H9 (cell line): ENCODE measurements around the gene RBM33. TPM values are rescaled to one million over a fixed set of nuclear protein-coding genes. Genes with fewer than 3 reads are reported as not detected.

Experiments
- DNase-seq: peaks from one replicate; pipeline ENCODE4 v3.0.0-alpha.2; 2017
- H2AFZ ChIP-seq: one replicate; pipeline ENCODE4 v1.6.1; 2013; ENCODE audit warnings: mild to moderate bottlenecking, low read length, control low read depth, moderate library complexity
- H2AK5ac ChIP-seq: 2 replicates; pipeline ENCODE4 v1.6.1; 2013; ENCODE audit warnings: low read length, control low read depth, mixed read lengths; ENCODE audit not compliant: insufficient read length
- H2BK120ac ChIP-seq: one replicate; pipeline ENCODE4 v1.6.1; 2013; ENCODE audit warnings: low read depth, mild to moderate bottlenecking, low read length, control low read depth, inconsistent platforms; ENCODE audit not compliant: poor library complexity, severe bottlenecking
- H2BK12ac ChIP-seq: 2 replicates; pipeline ENCODE4 v1.6.1; 2013; ENCODE audit warnings: low read length, control low read depth, mixed read lengths, low read depth; ENCODE audit not compliant: insufficient read length
- H2BK15ac ChIP-seq: 2 replicates; pipeline ENCODE4 v1.6.1; 2013; ENCODE audit warnings: low read depth, low read length, control low read depth
- H2BK20ac ChIP-seq: one replicate; pipeline ENCODE4 v1.6.1; 2013; ENCODE audit warnings: low read depth, mild to moderate bottlenecking, low read length, control low read depth, inconsistent platforms; ENCODE audit not compliant: poor library complexity, severe bottlenecking
- H2BK5ac ChIP-seq: 2 replicates; pipeline ENCODE4 v1.6.1; 2013; ENCODE audit warnings: low read length, control low read depth, mixed read lengths; ENCODE audit not compliant: insufficient read length
- H3K14ac ChIP-seq: 2 replicates; pipeline ENCODE4 v1.6.1; 2013; ENCODE audit warnings: low read length, control low read depth; ENCODE audit not compliant: insufficient read depth
- H3K18ac ChIP-seq: 2 replicates; pipeline ENCODE4 v1.6.1; 2013; ENCODE audit warnings: low read depth, mild to moderate bottlenecking, mixed read lengths, low read length, control low read depth; ENCODE audit not compliant: insufficient read length
- H3K23ac ChIP-seq: 2 replicates; pipeline ENCODE4 v1.6.1; 2013; ENCODE audit warnings: low read length, control low read depth, mixed read lengths, low read depth; ENCODE audit not compliant: insufficient read length
- H3K23me2 ChIP-seq: 2 replicates; pipeline ENCODE4 v1.6.1; 2013; ENCODE audit warnings: low read depth, mild to moderate bottlenecking, mixed read lengths, low read length, control low read depth; ENCODE audit not compliant: insufficient read length, poor library complexity, severe bottlenecking
- H3K27ac ChIP-seq: 2 replicates; pipeline ENCODE4 v1.5.1; 2013; ENCODE audit warnings: low read length, control low read depth, mixed read lengths, low read depth; ENCODE audit not compliant: insufficient read length
- H3K27me3 ChIP-seq: 2 replicates; pipeline ENCODE4 v1.6.1; 2013; ENCODE audit warnings: low read length, control low read depth, inconsistent platforms; ENCODE audit not compliant: insufficient read depth
- H3K4ac ChIP-seq: 2 replicates; pipeline ENCODE4 v1.6.1; 2013; ENCODE audit warnings: low read depth, mild to moderate bottlenecking, control low read depth, inconsistent platforms, low read length, moderate library complexity
- H3K4me1 ChIP-seq: 2 replicates; pipeline ENCODE4 v1.6.1; 2013; ENCODE audit warnings: low read length, control low read depth, inconsistent platforms; ENCODE audit not compliant: insufficient read depth
- H3K4me2 ChIP-seq: 2 replicates; pipeline ENCODE4 v1.6.1; 2013; ENCODE audit warnings: low read length, control low read depth, mixed read lengths; ENCODE audit not compliant: insufficient read length, insufficient read depth
- H3K56ac ChIP-seq: 2 replicates; pipeline ENCODE4 v1.6.1; 2013; ENCODE audit warnings: low read depth, mild to moderate bottlenecking, mixed read lengths, low read length, control low read depth; ENCODE audit not compliant: insufficient read length
- H3K79me1 ChIP-seq: 2 replicates; pipeline ENCODE4 v1.6.1; 2013; ENCODE audit warnings: low read depth, mild to moderate bottlenecking, moderate library complexity, low read length, control low read depth, inconsistent platforms; ENCODE audit not compliant: insufficient read depth, poor library complexity, severe bottlenecking
- H3K79me2 ChIP-seq: 2 replicates; pipeline ENCODE4 v1.6.1; 2013; ENCODE audit warnings: low read length, control low read depth, inconsistent platforms; ENCODE audit not compliant: insufficient read depth
- H3K9ac ChIP-seq: 2 replicates; pipeline ENCODE4 v1.6.1; 2013; ENCODE audit warnings: low read length, control low read depth, mixed read lengths; ENCODE audit not compliant: insufficient read length; ENCODE audit errors: extremely low read depth
- H3K9me3 ChIP-seq: one replicate; pipeline ENCODE4 v1.6.1; 2013; ENCODE audit warnings: low read depth, low read length, inconsistent platforms; ENCODE audit not compliant: control insufficient read depth
- H3T11ph ChIP-seq: one replicate; pipeline ENCODE4 v1.6.1; 2013; ENCODE audit warnings: mild to moderate bottlenecking, low read length, control low read depth, inconsistent platforms
- H4K20me1 ChIP-seq: one replicate; pipeline ENCODE4 v1.6.1; 2013; ENCODE audit not compliant: control insufficient read depth, insufficient read length, insufficient read depth
- H4K5ac ChIP-seq: 2 replicates; pipeline ENCODE4 v1.6.1; 2013; ENCODE audit warnings: low read depth, mild to moderate bottlenecking, mixed read lengths, low read length, control low read depth; ENCODE audit not compliant: insufficient read length
- H4K8ac ChIP-seq: replicated peaks from 2 replicates; pipeline ENCODE4 v1.6.1; 2013; ENCODE audit warnings: low read length, control low read depth, mixed read lengths, low read depth; ENCODE audit not compliant: insufficient read length
- H4K91ac ChIP-seq: 2 replicates; pipeline ENCODE4 v1.6.1; 2013; ENCODE audit warnings: low read depth, mild to moderate bottlenecking, moderate library complexity, mixed read lengths, low read length, control low read depth; ENCODE audit not compliant: insufficient read length
- H3K27ac Mint-ChIP-seq, 3 experiments: 2 replicates in 2 of 3; 3 replicates in 1 of 3; pipeline ENCODE4 v1.8.0; 2020 to 2021; ENCODE audit warnings: mixed read lengths in 3 of 3, mild to moderate bottlenecking in 1 of 3, moderate library complexity in 1 of 3
- H3K27me3 Mint-ChIP-seq: 2 replicates; pipeline ENCODE4 v1.8.0; 2021; ENCODE audit warnings: low read depth, mild to moderate bottlenecking, moderate library complexity, mixed read lengths
- H3K36me3 Mint-ChIP-seq, 3 experiments: 2 replicates in 2 of 3; 3 replicates in 1 of 3; pipeline ENCODE4 v1.8.0; 2020 to 2021; ENCODE audit warnings: low read depth in 3 of 3, mixed read lengths in 3 of 3; ENCODE audit not compliant: insufficient read depth in 1 of 3
- H3K4me1 Mint-ChIP-seq, 2 experiments: 2 replicates each; pipeline ENCODE4 v1.8.0; 2020; ENCODE audit warnings: mixed read lengths in 2 of 2
- H3K4me3 Mint-ChIP-seq, 2 experiments: 2 replicates in 1 of 2; 3 replicates in 1 of 2; pipeline ENCODE4 v1.8.0; 2020 to 2021; ENCODE audit warnings: mild to moderate bottlenecking in 2 of 2, mixed read lengths in 2 of 2, moderate library complexity in 1 of 2
- H3K9me3 Mint-ChIP-seq, 2 experiments: 2 replicates in 1 of 2; 3 replicates in 1 of 2; pipeline ENCODE4 v1.8.0; 2020; ENCODE audit warnings: mild to moderate bottlenecking in 2 of 2, mixed read lengths in 2 of 2, moderate library complexity in 1 of 2
- CTCF ChIP-seq: fragments of 200-600 bp; sonication (generic); conservative IDR thresholded peaks from 3 replicates; pipeline ENCODE4 v1.8.0; 2021; ENCODE audit warnings: antibody characterized with exemption, mild to moderate bottlenecking
- WGBS: extraction: QIAGEN DNeasy Blood & Tissue Kit; methylation state at CpG from one replicate; pipeline ENCODE4 v1.1.7; 2013; ENCODE audit warnings: missing lambda C conversion rate, low lambda C conversion rate, mixed read lengths; ENCODE audit not compliant: insufficient read length; ENCODE audit errors: extremely low coverage; 5-methylcytosine and 5-hydroxymethylcytosine counted together
- total RNA-seq: library from RNA; stranded (reverse); gene quantifications from 2 replicates; pipeline ENCODE4 v1.2.1, GENCODE V29; 2021

Gene RBM33
- total RNA-seq, 1 experiment from 2014 or later = 71.3 TPM

- no peak overlapping the region for H2BK20ac ChIP-seq
- no peak overlapping the region for H2AK5ac ChIP-seq
- Mint-ChIP-seq H3K36me3 (peaks cover 0 to 12% (median 6%) of the 10 kb centered on the region in 3 experiments; a peak in 5 of 7 replicates), H3K27ac (no peak overlapping the region), H3K4me1 (peaks cover 15 to 20% of the 10 kb centered on the region in 2 experiments), H3K9me3 (no peaks in the 10 kb centered on the region), H3K4me3 (no peak overlapping the region), H3K27me3 (no peaks in the 10 kb centered on the region)
- H3K79me1 ChIP-seq = peaks cover 3% of the 10 kb centered on the region
- no peak overlapping the region for H4K5ac ChIP-seq
- H2AFZ ChIP-seq = no peak overlapping the region
- no CpG with 5 or more reads among the region's 5 CpGs for WGBS
- DNase-seq = no peak
- no peak overlapping the region for H4K91ac ChIP-seq
- no peaks in the 10 kb centered on the region for H3K23me2 ChIP-seq
- H3K23ac ChIP-seq = no peak overlapping the region
- no peak overlapping the region for H3K9ac ChIP-seq
- no peak overlapping the region for H2BK15ac ChIP-seq
- no peaks in the 10 kb centered on the region for H3K27me3 ChIP-seq
- no peaks in the 10 kb centered on the region for H4K20me1 ChIP-seq
- no peak for TF ChIP-seq CTCF
- H3K4me2 ChIP-seq = no peak overlapping the region
- H3K4me1 ChIP-seq = no peaks in the 10 kb centered on the region; the same call in none of the 2 replicates
- no peak overlapping the region for H2BK12ac ChIP-seq
- H4K8ac ChIP-seq = no peak overlapping the region
- H3K27ac ChIP-seq = no peak overlapping the region
- no peak overlapping the region for H2BK5ac ChIP-seq
- no peak overlapping the region for H3K4ac ChIP-seq
- no peaks in the 10 kb centered on the region for H3K9me3 ChIP-seq
- H3K79me2 ChIP-seq = peaks cover 4% of the 10 kb centered on the region; the same call in 1 of the 2 replicates
- H2BK120ac ChIP-seq = no peak overlapping the region
- no peak overlapping the region for H3K56ac ChIP-seq
- no peak overlapping the region for H3T11ph ChIP-seq
- H3K18ac ChIP-seq = no peak overlapping the region
- no peak overlapping the region for H3K14ac ChIP-seq
These were observed 50.4 kb downstream of the RBM33 start for GRCh38 chr7:155694851-155695250.
